GM18498 (cell line): ENCODE results near the gene KIF6.

Experiments used
- ATAC-seq: cut with Tn5 transposase; IDR thresholded peaks from one replicate; pipeline ENCODE4 v1.9.1; 2021; ENCODE audit warnings: mild to moderate bottlenecking, moderate library complexity; ENCODE audit not compliant: unreplicated experiment

The KIF6 gene, protein sequence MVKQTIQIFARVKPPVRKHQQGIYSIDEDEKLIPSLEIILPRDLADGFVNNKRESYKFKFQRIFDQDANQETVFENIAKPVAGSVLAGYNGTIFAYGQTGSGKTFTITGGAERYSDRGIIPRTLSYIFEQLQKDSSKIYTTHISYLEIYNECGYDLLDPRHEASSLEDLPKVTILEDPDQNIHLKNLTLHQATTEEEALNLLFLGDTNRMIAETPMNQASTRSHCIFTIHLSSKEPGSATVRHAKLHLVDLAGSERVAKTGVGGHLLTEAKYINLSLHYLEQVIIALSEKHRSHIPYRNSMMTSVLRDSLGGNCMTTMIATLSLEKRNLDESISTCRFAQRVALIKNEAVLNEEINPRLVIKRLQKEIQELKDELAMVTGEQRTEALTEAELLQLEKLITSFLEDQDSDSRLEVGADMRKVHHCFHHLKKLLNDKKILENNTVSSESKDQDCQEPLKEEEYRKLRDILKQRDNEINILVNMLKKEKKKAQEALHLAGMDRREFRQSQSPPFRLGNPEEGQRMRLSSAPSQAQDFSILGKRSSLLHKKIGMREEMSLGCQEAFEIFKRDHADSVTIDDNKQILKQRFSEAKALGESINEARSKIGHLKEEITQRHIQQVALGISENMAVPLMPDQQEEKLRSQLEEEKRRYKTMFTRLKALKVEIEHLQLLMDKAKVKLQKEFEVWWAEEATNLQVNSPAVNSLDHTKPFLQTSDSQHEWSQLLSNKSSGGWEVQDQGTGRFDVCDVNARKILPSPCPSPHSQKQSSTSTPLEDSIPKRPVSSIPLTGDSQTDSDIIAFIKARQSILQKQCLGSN

DNA sequence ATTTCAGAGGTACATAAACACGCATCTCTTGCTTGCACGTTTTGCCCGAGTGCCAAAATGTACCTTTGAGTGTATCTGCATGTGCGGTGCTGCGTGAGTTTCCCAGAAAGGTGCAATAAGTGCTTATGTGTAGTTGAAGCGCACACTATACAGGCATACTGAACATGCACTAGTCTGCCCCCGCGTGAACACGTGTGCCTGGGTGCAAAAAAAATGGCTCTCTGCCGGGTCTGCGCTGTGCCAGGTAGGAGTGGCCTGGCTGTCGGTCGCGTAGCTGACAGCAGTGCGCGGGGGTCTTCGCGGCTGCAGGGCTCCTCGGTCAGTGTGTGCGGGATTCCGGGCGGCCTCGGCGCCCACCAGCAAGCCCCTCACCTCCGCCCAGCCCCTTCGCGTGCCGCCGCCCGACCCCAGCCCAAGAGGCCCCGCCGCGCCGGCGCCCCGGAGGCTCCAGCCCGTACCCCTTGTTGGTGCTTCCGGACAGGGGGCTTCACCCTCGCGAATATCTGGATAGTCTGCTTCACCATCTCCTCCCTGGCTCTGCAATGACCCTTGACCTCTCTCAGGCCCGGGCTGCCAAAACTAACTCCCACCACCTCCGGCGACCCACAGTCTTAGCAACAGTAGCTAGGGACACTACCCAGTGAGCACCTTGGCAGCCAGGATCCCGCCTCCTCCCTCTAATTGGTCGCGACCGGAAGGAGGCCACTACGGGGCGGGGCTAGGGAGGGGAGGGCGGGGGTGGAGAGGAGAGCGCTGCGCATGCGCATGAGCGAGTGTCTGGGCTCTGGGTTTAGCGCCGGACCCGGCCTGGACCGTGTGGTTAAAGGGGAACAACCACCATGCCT is at the start of gene KIF6:
KIF6 (minus strand) TSS at position 622 of the 845 bp plus-strand sequence; CDS start at position 524, 98 bp downstream.
- peak; percentile 99 for ATAC-seq

DNA sequence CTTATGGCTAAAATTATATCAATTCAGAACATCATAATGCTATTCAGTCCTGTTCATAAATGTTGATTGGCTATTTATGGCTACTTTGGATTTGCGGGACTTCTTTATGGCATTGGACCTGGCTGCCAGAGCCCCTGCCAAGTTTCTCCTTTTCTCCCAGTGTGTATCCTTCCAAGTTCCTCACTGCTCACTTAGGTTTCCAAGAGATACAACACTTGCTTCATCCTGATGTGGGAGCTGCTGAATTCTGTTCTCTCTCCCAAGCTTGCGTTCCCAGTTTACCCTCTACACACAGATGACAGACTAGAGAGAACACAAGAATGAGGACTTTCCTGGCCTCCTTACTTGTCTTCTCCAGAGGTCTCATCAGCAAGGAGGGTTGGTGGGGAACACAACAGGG is 48.6 kb upstream of the KIF6 start:
- no peak for ATAC-seq

DNA sequence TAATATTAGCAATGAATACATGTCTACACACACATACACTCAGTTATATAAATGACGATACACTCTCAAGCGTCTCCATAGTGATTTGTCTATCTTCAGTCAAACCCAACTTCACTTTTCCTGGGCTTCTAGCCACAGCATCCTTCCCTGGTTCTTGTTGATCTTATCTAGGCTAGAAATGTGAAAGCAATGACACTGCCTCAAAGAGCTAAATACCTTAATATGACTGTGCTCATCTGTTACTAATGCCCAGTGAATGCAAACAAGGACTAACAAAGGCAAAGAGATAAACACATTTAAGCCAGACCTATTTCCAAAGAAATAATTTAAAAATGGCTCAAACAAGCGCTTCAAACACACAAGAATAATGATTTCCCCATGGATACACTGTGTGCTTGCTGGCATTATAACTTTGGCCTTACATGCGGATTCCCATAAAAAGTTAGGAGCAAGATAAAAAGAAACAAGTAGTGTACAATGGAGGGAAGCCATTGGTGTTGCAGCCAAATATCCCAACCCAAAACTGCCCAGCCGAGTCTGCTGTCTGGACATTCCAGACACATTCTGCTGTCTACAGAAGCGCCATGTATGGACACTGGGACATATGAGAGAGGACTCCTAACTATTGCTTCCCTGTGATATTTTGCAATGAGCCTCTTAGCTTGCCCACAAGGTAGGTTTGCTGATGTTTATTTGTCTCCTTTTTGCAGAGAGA is 47.5 kb upstream of the KIF6 start:
- ATAC-seq, result no peak

DNA sequence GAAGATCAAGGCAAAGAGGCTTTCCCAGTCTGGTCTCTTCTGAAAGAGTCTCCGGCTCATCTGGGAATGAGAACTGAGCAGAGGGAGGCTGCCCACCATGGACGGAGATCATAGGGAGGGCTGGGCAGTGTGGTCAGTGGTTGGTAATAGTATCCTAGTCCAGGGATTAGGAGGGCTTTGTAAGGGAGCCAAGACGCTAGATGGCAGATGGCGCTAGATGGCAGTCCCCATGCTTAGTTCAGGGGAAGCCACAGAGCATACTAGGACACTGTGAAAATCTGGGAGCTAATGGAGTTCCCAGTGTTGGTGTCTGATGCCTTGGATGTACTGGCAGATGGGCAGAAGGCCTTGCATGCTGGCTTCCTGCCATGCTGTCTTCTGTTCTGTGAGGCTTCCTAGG is 45.2 kb upstream of the KIF6 start:
- ATAC-seq, result no peak

DNA sequence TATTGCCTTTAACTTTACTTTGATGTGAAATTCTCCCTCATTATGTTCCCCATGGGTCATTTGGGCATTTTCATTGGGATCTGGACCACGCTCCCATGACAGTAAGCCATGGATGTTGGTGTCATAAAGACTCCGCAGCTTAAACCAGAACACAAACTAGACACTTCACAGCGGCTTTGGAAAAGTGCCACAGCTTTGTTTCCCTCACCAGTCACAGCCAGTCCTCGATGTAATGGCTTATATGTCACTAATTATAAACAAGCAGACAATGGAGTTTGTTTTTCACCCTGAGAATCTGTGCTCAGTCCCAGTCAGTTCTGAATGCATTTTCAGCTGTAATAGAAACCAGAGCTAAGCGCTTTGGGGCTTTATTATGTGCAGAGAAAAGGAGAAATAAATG is 43.8 kb upstream of the KIF6 start:
- no peak for ATAC-seq

DNA sequence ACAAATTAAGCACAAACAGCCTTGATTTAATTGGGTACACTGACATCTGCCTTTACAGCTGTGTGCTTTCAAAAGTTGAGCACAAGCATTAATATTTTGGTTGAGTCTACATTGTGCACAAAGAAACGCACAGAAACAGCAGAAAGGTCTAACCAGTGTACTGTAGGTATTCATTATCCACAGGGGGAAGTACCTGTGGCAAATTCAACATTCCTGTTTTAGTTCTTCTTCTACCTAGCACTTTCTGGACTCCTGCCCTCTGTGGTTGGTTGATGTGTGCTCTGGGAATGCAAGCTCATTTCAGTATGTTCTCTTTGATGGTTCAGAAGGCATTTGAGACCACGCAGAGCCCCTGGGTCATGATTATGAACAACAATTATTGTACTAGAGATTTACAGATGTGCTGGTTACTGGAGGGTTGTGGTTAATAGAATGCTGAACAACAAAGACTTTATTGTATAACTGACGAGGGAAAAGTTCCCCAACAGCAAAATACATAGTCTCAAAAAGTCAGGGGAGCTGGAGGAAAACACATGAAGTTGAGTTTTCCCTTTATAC is 40.4 kb upstream of the KIF6 start:
- ATAC-seq, result no peak

DNA sequence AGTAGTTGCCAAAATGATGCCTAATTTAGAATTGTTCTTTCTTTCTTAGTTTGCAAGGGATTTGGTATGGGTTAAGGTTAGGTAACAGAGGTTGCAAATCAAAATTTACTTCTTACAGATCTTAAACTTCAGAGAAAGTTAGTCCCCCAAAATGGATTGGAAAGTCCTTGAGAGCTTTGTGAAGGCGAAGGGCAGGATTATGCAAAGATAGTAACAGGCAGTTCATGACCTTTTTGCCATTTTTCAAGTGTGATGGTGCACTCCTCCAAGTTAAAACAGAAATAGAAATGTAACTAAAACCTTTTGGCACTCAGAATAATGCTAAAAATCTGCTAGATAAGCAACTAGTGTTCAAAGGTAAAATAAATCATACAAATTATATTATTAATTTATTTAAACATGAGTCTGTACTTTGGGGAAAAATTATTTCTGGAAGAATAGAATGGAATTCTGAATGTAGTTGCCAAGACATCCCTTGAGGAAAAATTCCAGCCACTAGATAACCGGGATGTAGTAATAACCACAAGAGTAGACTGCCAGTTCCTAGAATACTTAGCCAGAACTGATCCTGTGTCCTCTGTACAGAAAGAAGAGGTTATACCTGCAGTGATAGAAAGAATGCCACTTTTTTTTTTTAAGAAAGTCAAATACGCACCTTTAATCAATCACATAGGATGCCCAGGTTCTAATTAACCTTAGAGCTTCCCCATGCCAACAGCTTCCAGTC is 35.2 kb upstream of the KIF6 start:
- ATAC-seq, result no peak

DNA sequence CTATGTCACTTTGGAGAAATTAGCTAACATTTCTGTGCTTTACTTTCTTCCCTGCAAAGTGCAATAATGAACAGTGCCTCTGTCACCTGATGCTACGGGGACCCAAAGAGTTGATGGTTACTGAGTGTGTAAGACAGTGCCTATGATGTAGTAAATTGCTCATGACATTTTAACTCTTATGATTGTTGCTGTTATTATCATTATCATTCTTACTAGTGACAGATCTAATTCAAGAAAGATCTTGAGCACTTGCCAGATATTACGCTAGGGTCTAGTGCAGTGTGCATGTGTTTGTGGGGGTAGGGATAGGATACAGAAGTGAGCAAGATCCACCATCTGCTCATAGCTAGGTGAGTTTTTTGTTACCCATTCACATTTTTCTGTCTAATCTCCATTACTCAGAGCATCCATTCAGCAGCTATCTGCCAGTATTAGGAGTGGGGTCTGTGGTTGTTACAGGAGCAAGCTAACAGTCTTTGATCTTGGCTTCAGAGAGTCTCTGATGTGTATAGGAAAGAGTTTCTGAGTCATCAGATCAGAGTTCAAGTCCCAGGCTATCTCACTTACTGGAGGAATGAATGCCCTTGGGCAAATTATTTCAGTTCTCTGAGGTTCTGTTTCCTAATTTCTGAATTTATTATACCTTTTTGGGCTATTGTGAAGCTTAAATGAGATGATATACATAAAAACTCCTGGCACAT is 33.8 kb upstream of the KIF6 start:
- ATAC-seq, result no peak

DNA sequence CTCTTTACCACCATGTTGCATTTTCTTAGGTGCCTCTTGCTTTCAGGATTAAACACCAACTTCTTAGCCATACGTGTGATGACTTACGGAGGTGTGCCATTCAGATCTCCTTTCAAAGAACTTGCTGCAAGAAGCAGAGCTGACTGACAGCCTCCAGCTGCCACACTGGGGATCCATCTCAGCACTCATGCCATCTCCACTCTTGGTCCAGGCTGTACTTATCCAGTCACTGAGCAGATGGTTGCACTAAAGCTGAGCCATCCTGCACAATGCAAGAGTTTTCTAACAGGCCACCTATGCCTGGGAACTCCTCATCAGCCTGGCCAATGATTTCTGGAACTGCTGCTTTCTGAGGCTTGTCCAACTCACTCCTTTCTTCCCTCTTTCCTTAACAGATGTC is 31.4 kb upstream of the KIF6 start:
- ATAC-seq, result no peak

DNA sequence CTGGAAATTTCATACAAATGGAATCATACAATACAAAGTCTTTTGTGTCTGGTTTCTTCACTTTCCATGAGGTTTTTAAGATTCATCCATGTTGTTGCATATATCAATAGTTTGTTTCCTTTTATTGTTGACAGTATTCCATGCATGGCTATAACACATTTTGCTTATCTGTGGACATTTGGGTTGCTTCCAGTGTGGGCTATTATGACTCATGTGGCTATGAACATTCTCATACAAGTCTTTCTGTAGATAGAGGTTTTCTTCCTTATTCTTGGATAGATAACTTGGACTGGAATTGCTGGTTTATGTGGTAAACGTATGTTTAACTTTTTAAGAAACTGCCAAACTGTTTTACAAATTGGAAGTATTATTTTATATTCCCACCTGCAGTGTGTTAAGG is 30.0 kb upstream of the KIF6 start:
- ATAC-seq, result no peak

DNA sequence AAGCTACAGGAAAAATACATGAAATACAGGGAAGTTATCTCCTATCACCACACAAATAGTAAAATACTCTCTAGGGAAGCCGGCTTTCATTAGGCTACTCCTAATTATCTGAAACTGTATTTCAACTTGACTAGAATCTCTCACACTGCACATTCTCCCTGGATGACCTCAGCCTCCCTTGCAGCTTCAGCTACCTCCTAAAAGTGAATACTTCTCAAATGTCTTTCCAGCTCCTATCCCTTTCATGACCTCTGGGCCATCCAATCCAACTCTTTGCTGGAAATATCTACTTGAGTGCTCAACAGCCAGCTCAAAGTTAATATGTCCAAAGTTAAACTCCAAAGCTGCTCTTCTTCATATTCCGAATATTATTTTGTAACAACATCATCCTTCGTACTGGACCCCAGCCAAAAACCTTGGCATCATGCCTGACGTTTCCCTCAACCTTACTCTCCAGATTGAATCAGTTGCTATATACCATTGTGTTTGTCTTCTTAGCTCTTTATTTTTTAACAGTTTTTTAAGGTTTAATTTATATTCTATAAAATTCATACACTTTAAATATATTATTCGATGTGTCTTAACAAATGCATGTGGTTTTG is 29.4 kb upstream of the KIF6 start:
- no peak for ATAC-seq

DNA sequence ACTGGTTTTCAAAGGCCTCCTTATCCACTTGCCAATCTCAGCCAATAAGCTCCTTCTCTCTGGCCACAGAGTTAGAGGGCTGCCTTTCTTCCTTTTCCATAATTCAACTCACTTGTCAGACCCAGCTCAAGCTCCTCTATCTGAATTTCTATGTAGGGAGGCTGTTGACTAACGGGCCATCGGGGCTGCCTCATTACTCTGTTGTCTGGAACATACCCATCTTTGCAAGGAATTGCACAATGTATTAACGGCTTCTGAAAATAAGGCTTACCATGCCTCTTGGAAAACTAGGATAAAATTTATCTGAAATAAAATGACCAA is 28.5 kb upstream of the KIF6 start:
- no peak for ATAC-seq

DNA sequence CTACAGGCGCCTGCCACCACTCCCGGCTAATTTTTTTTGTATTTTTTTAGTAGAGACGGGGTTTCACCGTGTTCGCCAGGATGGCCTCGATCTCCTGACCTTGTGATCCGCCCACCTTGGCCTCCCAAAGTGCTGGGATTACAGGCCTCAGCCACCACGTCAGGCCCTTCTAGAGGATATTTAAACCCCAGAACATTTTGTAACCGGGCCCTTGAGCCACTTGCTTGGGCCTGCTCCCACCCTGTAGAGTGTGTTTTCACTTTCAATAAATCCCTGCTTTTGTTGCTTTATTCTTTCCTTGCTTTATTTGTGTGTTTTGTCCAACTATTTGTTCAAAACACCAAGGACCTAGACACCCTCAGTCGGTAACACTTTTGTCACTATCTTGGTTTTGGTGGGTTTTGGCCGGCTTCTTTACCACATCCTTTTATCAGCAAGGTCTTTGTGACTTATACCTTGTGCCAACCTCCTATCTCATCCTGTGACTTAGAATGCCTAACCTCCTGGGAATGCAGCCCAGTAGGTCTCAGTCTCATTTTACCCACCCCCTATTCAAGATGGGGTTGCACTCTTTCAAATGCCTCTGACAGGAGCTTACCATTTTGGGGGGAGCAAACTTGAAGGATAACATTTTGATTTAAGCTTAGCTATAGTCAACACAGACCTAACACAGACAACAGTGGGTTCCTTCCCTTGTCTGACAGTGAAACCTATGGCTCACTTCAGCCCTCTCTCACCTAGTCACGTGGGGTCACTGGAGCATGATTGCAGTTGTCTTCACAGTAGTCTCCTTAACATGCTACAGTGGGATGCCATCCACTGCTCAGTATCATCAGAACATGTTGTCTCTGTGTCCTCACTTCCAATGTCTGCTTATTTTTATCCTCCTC is 27.9 kb upstream of the KIF6 start:
- no peak for ATAC-seq

DNA sequence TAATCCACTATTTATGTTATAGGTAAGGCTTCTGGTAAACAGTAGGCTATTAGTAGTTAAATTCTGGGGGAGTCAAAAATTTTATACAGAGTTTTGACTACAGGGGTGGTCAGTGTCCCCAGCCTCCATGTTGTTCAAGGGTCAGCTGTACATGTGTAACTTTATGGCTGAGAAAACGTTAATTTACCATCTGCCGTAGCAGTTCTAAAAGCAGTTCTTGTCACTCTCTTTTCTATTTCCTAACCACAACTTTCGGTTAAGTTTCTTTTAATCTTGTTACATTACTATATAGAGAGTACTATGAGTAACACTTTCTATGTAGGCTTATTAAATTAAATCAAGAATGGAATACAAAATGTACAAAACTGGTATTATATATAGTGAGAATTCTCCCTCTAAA is 21.6 kb upstream of the KIF6 start:
- ATAC-seq, result no peak

DNA sequence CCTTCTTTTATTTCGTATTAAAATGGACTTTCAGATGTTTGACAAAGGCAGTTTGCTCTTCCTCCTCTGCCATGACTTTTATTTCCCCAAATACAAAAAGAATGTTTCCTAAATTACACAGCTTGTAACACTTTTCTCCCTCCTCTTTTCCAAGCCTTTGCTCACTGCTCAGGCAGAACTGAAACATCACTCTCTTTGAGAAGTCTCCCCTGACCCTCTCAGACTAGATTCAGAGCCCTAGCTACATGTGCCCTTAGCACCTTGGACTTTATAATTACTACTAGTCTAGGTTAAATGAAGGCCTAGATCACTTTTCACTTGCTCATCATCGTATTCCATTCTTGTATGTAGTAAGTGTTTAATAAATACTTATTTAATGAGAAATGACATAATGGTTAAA is 8.5 kb upstream of the KIF6 start:
- ATAC-seq, result no peak

DNA sequence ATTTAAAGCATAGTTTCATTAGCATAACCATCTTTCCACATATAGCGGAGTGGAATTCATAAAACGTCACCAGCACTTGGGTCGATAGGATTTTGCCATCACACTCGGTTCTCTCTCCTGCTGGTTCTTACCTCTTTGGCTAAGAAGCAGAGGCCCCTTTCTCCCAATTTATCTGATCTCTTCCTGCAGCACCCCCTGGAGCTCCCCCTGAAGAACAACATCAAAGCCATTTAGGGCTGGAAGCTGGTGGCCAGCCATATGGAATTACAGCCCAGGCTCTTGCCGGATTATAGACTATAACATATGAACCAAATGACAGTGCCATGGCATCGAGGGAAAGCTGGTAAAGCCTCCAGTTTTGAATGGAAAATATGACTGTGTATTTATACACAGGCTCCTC is 6.4 kb upstream of the KIF6 start:
- no peak for ATAC-seq

DNA sequence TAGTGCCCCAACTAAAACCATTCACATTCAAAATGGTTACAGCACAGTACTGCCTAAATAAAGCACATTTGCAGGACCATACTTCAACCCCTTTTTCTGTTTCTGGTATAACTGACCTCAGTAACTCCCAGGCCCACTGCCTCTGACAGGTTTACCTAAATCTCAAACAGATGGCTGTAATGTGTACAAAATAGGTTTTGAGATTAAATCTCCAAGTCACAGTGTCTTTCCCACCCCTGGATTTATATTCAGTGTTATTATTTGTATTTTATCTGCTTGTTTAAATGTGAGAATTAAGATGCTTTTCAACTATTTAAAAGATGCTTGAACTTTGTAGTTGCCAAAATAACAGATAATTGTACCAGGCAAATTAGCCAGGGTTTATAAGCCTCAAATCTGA is 4.7 kb upstream of the KIF6 start:
- no peak for ATAC-seq

DNA sequence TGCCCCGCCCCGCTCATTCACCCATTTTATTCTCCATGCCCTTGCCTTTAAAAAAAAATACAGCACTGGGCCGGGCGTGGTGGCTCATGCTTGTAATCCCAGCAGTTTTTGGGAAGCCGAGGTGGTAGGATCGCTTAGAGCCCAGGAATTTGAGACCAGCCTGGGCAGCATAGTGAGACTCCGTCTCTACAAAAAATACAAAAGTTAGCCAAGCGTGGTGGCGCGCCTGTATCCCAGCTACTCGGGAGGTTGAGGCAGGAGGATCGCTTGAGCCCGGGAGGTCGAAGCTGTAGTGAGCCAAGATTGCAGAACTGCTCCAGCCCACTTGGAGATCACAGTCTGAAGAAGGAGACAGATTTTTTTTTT is 407 bp upstream of the KIF6 start:
- ATAC-seq, result no peak
